Fibroblast of lung (primary cell): ENCODE results near the gene KCNG1.

Experiments used
- EZH2 ChIP-seq: IDR thresholded peaks from 2 replicates; pipeline ENCODE4 v1.5.1; 2012; ENCODE audit warnings: low read length, control low read depth, mild to moderate bottlenecking; ENCODE audit errors: missing control alignments
- TF ChIP-seq, protein P1 (sequence below), 2 donors: IDR thresholded peaks in 1 of 2; conservative IDR thresholded peaks in 1 of 2; 1 replicate in 1 of 2; 2 replicates in 1 of 2; pipeline ENCODE4 v1.5.1; 2011 to 2012; ENCODE audit warnings: low read length in 2 of 2, control low read depth in 1 of 2, inconsistent platforms in 1 of 2, low read depth in 1 of 2, mild to moderate bottlenecking in 1 of 2

DNA sequence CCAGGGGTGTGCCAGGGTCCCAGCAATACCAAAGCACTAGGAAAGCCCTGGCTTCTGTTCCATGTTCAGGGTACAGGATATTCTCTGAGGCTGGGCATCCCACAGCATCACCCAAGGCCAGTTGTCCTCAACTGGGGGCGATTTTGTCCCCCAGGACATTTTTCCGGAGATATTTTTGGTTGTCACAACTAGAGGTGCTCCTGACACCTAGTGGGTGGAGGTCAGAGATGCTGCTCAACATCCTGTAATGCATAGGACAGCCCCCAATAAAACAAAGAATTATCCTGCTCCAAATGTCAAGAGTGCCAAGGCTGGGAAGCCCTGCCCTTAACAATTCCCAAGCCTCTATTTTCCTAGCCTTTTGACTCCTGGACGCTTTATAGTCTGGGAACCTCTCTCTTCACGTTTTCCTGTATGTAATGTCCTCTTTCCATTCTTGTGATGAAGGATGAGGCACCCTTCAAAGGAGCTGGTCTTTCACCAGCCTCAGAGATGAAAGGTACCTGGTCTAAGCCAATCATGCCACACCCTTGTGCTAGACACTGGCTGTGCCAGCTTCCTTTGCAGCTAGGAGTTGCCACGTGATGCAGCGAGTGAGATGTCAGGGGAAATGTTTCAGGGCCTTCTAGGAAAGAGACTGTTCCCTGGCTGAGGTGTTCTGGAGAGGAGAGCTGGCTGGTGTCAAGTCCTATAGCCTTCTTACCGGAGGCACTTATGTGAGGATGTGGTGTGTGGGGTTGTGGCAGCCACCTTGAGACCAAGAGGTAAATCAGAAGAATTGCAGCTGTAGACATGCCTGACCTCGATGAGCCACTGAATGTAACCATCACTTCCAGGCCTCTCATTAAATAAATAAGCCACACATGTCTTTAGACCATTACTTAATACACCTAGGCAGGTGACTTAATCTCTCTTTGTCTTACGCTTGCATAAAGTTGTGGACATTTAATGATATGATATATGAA lies 23.4 kb upstream of the KCNG1 start:
- TF ChIP-seq, protein P1, sequence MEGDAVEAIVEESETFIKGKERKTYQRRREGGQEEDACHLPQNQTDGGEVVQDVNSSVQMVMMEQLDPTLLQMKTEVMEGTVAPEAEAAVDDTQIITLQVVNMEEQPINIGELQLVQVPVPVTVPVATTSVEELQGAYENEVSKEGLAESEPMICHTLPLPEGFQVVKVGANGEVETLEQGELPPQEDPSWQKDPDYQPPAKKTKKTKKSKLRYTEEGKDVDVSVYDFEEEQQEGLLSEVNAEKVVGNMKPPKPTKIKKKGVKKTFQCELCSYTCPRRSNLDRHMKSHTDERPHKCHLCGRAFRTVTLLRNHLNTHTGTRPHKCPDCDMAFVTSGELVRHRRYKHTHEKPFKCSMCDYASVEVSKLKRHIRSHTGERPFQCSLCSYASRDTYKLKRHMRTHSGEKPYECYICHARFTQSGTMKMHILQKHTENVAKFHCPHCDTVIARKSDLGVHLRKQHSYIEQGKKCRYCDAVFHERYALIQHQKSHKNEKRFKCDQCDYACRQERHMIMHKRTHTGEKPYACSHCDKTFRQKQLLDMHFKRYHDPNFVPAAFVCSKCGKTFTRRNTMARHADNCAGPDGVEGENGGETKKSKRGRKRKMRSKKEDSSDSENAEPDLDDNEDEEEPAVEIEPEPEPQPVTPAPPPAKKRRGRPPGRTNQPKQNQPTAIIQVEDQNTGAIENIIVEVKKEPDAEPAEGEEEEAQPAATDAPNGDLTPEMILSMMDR (conservative IDR thresholded peaks at IDR 0.05 in 1 of 2, IDR thresholded peaks at IDR 0.05 in 1 of 2; ENCODE audit: low read depth in 1 of 2, low read length in 2 of 2): no peak
- no peak for TF ChIP-seq EZH2
